BE2C (cell line): ENCODE measurements around the gene CELF1.
"Not testable (repeated sequence)": the region's sequence is repeated elsewhere in the genome, so short reads cannot be mapped to it uniquely, and the experiment has no call there.

Source experiments
- DNase-seq: peaks from one replicate; pipeline ENCODE4 v3.0.0-alpha.2; 2020
- H3K27me3 ChIP-seq: fragments of 250-450 bp; sonication (Bioruptor Pico); 2 replicates; pipeline ENCODE4 v1.5.1; 2020; ENCODE audit warnings: mild to moderate bottlenecking
- H3K36me3 ChIP-seq: fragments of 250-450 bp; sonication (Bioruptor Pico); 2 replicates; pipeline ENCODE4 v1.5.1; 2020; ENCODE audit warnings: mild to moderate bottlenecking
- H3K4me1 ChIP-seq: fragments of 250-450 bp; sonication (Bioruptor Pico); 2 replicates; pipeline ENCODE4 v1.5.1; 2020
- H3K4me3 ChIP-seq: 2 replicates; pipeline ENCODE4 v1.5.1; 2011; ENCODE audit warnings: low read depth, low read length
- H3K9me3 ChIP-seq: fragments of 250-450 bp; sonication (Bioruptor Pico); 2 replicates; pipeline ENCODE4 v1.5.1; 2020
- TF ChIP-seq, protein P1 (sequence below): IDR thresholded peaks from 2 replicates; pipeline ENCODE4 v1.5.1; 2012; ENCODE audit warnings: mild to moderate bottlenecking, low read depth, low read length

Gene CELF1

DNA sequence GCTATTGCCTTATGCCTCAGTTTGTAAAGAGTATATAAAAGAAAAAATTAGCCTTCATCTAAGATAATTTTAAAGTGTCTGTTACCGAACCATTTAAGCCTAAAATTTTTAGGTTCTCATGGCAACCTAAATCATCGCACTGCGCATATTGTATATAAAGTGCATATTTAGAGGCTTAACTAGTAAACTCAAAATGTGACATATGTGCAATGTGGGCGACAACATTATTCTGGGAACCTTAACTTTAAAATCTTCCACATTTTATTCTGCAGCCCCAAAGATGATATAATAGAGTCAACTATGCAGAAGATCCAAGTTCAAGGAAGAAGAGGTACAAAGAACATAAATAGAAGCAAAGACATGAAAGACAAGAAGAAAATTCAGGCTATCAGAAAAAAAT is 23.0 kb downstream of the CELF1 start:
- Histone ChIP-seq H3K4me3 (no peak overlapping the region), H3K4me1 (no peaks in the 10 kb centered on the region), H3K36me3 (no peaks in the 10 kb centered on the region), H3K27me3 (no peaks in the 10 kb centered on the region), H3K9me3 (no peaks in the 10 kb centered on the region)
- DNase-seq: no peak
- TF ChIP-seq, protein P1, sequence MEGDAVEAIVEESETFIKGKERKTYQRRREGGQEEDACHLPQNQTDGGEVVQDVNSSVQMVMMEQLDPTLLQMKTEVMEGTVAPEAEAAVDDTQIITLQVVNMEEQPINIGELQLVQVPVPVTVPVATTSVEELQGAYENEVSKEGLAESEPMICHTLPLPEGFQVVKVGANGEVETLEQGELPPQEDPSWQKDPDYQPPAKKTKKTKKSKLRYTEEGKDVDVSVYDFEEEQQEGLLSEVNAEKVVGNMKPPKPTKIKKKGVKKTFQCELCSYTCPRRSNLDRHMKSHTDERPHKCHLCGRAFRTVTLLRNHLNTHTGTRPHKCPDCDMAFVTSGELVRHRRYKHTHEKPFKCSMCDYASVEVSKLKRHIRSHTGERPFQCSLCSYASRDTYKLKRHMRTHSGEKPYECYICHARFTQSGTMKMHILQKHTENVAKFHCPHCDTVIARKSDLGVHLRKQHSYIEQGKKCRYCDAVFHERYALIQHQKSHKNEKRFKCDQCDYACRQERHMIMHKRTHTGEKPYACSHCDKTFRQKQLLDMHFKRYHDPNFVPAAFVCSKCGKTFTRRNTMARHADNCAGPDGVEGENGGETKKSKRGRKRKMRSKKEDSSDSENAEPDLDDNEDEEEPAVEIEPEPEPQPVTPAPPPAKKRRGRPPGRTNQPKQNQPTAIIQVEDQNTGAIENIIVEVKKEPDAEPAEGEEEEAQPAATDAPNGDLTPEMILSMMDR: no peak

DNA sequence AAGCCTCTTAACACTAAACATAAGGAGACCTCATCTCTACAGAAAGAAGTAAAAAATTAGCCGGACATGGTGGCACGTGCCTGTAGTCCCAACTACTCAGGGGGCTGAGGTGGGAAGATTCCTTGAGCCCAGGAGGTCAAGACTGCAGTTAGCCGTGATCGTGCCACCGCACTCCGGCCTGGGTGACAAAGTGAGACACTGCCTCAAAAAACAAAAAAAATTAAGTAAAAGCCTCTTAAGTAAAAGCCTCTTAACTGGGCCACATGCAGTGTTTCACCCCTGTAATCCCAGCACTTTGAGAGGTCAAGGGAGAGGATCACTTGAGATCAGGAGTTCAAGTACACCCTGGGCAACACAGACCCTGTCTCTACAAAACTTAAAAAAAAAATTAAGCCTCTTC is 25.7 kb downstream of the CELF1 start:
- no peaks in the 10 kb centered on the region for H3K27me3 ChIP-seq
- TF ChIP-seq, protein P1: no peak
- no peak overlapping the region for H3K4me3 ChIP-seq
- no peaks in the 10 kb centered on the region for H3K36me3 ChIP-seq
- H3K9me3 ChIP-seq: no peaks in the 10 kb centered on the region
- DNase-seq: no peak
- H3K4me1 ChIP-seq: no peaks in the 10 kb centered on the region; the same call in 1 of the 2 replicates

DNA sequence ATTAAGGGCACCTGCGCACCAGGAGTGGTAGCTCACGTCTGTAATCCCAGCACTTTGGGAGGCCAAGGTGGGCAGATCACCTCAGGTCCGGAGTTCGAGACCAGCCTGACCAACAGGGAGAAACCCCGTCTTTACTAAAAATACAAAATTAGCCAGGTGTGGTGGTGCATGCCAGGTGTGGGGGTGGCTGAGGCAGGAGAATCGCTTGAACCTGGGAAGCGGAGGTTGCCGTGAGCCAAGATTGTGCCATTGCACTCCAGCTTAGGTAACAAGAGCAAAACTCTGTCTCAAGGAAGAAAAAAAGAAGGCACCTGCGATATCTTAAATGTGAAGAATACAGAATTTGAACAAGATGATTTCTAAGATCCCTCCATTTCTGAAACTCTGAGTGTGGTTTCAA is 26.9 kb downstream of the CELF1 start:
- not testable (repeated sequence) for DNase-seq

DNA sequence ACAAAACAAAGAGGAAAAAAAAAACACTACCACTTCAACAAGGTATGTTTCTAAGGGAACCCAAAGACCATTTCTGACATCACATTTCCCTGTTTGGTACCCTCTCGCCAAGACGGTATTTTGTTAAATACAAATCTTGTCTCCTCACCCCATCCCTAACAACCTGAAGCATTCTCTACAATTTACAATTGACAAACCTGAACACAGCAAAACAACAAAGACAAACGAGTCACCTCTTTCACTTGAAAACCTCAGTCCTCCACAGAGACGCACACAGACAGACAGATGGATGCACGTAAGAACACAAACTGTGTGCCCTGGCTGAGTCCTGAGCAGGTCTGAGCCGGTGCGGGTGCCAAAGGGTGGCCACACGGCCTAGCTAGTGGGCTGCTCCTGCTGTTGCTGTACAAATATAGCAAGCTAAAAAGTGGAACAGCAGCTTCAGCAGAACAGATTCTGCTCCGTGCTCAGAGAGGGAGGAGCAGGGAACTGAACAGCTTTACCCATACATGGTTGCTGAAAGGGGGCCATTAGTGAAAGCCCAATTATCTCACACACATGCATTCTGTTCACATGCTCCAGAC is 28.5 kb downstream of the CELF1 start:
- H3K27me3 ChIP-seq: no peaks in the 10 kb centered on the region
- H3K4me1 ChIP-seq: no peaks in the 10 kb centered on the region; the same call in 1 of the 2 replicates
- no peaks in the 10 kb centered on the region for H3K9me3 ChIP-seq
- peak; percentile 10 for DNase-seq
- TF ChIP-seq, protein P1: no peak
- H3K36me3 ChIP-seq: no peaks in the 10 kb centered on the region
- H3K4me3 ChIP-seq: no peak overlapping the region

More for the DNA sequence above, 26.9 kb downstream of the CELF1 start:
- not testable (repeated sequence) for H3K4me1 ChIP-seq, H3K36me3 ChIP-seq, H3K27me3 ChIP-seq, H3K9me3 ChIP-seq, H3K4me3 ChIP-seq

DNA sequence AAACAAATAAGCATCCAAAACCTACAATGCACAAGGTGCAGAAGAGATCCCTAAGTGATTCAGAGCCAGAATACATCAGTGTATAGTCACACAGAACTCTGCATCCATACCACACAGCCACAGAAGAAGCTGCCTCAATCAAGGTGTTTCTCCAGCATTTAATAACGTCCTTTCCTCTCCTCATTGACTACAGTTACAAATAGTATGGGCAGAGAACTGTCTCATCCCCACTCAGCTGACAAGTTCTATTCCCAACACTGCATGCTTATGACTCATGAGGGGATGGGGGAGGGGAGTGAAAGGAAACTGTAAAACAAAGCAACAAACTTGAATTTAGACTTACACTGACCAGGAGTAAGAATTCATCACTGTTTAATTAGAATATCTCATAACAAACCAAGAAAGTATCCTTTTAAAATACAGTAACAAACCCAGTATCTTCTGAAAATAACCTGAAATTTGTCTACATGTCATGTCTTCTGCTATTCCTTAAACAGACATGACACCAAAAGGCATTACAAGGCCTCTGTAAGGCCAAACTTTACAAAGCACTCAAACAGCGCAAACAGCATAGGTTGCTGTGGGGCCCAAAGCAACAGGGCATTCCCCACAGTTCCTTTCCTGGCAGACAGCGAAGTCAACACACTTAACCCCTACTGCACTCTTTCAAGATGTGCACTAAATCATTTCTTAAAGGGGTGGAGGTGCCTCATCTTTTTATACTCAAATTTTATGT is 29.3 kb downstream of the CELF1 start:
- Histone ChIP-seq H3K4me1 (no peaks in the 10 kb centered on the region; the same call in 1 of the 2 replicates), H3K36me3 (no peaks in the 10 kb centered on the region), H3K9me3 (no peaks in the 10 kb centered on the region), H3K27me3 (no peaks in the 10 kb centered on the region), H3K4me3 (no peak overlapping the region)
- TF ChIP-seq, protein P1: no peak
- no peak for DNase-seq

DNA sequence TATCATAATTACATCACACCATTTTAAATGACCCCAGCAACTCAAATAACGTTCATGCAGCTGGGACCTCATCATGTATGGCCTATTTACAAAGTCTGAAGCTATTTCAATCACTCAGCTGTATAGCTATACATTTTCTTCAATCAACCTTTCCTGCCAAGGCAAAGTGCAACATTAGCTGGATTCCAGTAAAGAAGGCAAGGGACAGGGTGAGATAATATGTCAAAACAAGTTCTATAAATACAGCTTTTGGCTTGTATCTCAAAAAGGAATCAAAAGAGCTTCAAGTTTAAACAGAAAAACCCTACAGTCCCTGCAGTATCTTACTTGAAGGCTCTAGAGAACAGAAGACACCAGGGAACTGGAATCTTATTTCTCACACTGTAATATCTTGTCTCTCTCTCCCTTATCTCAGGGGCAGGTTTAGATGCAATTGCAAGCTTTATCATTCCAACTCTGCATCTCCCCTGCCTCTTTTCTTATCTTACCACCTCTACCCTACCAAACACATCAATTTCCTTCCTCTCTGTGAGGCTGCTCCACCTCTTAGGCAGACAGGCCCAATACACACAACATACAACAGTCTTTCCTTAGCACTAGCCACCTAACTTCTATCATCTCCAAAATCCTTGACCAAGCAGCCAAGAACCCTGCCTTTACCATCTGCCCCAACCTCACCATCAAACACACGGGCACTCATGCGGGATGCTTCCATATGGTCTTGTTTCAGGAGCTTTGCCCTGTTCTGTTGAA is 34.5 kb downstream of the CELF1 start:
- H3K9me3 ChIP-seq: no peaks in the 10 kb centered on the region
- H3K4me1 ChIP-seq: no peaks in the 10 kb centered on the region
- H3K4me3 ChIP-seq: no peak overlapping the region
- H3K27me3 ChIP-seq: no peaks in the 10 kb centered on the region
- DNase-seq: no peak
- no peaks in the 10 kb centered on the region for H3K36me3 ChIP-seq
- TF ChIP-seq, protein P1: no peak
